Measurements from ENCODE around the gene ARHGAP27.
"Not testable (repeated sequence)": the region's sequence is repeated elsewhere in the genome, so short reads cannot be mapped to it uniquely, and the experiment has no call there.

Gene ARHGAP27

GRCh38 chr17:45432405-45433158 lies at the start of gene ARHGAP27:
Gene ARHGAP27, minus strand, starts transcription at chr17:45432870. Its CDS starts 2,591 bp downstream, at chr17:45430279.
- no peak for TF ChIP-seq ZNF274 (IDR thresholded peaks at IDR 0.05; ENCODE audit: low read depth, low read length)
- H3K4me3 ChIP-seq (ENCODE audit: low read length): peak within 1 kb of the TSS; percentile 84; the same call in 1 of the 2 replicates

GRCh38 chr17:45482317-45482716 lies 49.6 kb upstream of the ARHGAP27 start:
- not testable (repeated sequence) for H3K4me3 ChIP-seq (ENCODE audit: low read length)

- not testable (repeated sequence) for H3K4me3 ChIP-seq (ENCODE audit: low read length)
Measured at GRCh38 chr17:45475436-45475835, 42.8 kb upstream of the ARHGAP27 start.

- not testable (repeated sequence) for H3K4me3 ChIP-seq (ENCODE audit: low read length)
Measured at GRCh38 chr17:45472249-45472648, 39.6 kb upstream of the ARHGAP27 start.

GRCh38 chr17:45469204-45469563 lies 36.5 kb upstream of the ARHGAP27 start:
- not testable (repeated sequence) for H3K4me3 ChIP-seq (ENCODE audit: low read length)

- not testable (repeated sequence) for H3K4me3 ChIP-seq (ENCODE audit: low read length)
Measured at GRCh38 chr17:45468293-45469203, 35.9 kb upstream of the ARHGAP27 start.

- H3K4me3 ChIP-seq (ENCODE audit: low read length): not testable (repeated sequence)
Measured at GRCh38 chr17:45461524-45462327, 29.1 kb upstream of the ARHGAP27 start.

GRCh38 chr17:45460422-45460821 lies 27.8 kb upstream of the ARHGAP27 start:
- H3K4me3 ChIP-seq (ENCODE audit: low read length): not testable (repeated sequence)

- H3K4me3 ChIP-seq (ENCODE audit: low read length): not testable (repeated sequence)
Measured at GRCh38 chr17:45454341-45454740, 21.7 kb upstream of the ARHGAP27 start.

GRCh38 chr17:45453731-45454130 lies 21.1 kb upstream of the ARHGAP27 start:
- not testable (repeated sequence) for H3K4me3 ChIP-seq (ENCODE audit: low read length)

- H3K4me3 ChIP-seq (ENCODE audit: low read length): peak overlapping the region; percentile 49; the same call in 1 of the 2 replicates
Measured at GRCh38 chr17:45453225-45453534, 20.5 kb upstream of the ARHGAP27 start.

- peak overlapping the region; percentile 49; the same call in 1 of the 2 replicates for H3K4me3 ChIP-seq (ENCODE audit: low read length)
Measured at GRCh38 chr17:45452329-45453224, 19.9 kb upstream of the ARHGAP27 start.

GRCh38 chr17:45451660-45452059 lies 19.0 kb upstream of the ARHGAP27 start:
- H3K4me3 ChIP-seq (ENCODE audit: low read length): not testable (repeated sequence)

- no peak for TF ChIP-seq ZNF274 (IDR thresholded peaks at IDR 0.05; ENCODE audit: low read depth, low read length)
Measured at GRCh38 chr17:45451131-45451530, 18.5 kb upstream of the ARHGAP27 start.

GRCh38 chr17:45449708-45450329 lies 17.1 kb upstream of the ARHGAP27 start:
- H3K4me3 ChIP-seq (ENCODE audit: low read length): not testable (repeated sequence)

More at GRCh38 chr17:45451131-45451530, 18.5 kb upstream of the ARHGAP27 start:
- no peak overlapping the region for H3K4me3 ChIP-seq (ENCODE audit: low read length)

GRCh38 chr17:45449260-45449659 lies 16.6 kb upstream of the ARHGAP27 start:
- H3K4me3 ChIP-seq (ENCODE audit: low read length): not testable (repeated sequence)

GRCh38 chr17:45448483-45448882 lies 15.8 kb upstream of the ARHGAP27 start:
- H3K4me3 ChIP-seq (ENCODE audit: low read length): not testable (repeated sequence)

GRCh38 chr17:45448066-45448465 lies 15.4 kb upstream of the ARHGAP27 start:
- not testable (repeated sequence) for H3K4me3 ChIP-seq (ENCODE audit: low read length)

- not testable (repeated sequence) for H3K4me3 ChIP-seq (ENCODE audit: low read length)
Measured at GRCh38 chr17:45447650-45448049, 15.0 kb upstream of the ARHGAP27 start.
